Measurements from ENCODE around the gene ANKS1B. TPM values are rescaled to one million over a fixed set of nuclear protein-coding genes. Genes with fewer than 3 reads are reported as not detected.

Gene ANKS1B
- polyA plus RNA-seq, 3 donors, result not detected

DNA sequence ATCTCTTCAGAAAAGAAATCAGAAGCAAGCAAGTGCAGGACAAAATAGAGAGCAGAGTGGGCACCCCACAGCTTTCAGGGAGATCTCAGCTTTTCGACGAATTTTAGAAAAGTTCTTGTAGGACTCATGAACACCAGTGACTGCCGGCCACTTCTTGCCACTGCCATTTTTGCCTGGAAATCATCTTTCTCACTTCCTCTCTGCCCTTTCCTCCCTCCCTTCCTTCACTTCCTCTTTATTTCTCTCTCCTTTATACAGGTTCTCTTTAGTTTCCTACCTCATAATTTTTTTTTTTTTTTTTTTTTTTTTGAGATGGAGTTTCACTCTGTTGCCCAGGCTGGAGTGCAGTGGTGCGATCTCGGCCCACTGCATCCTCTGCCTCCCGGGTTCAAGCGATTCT is 1154.1 kb downstream of the ANKS1B start:
- Mint-ChIP-seq H3K27me3 (ENCODE audit: low read depth in 3 of 3) (peaks cover 1 to 4% (median 1%) of the 10 kb centered on the region in 3 donors), H3K9me3 (peaks cover 0 to 2% (median 0%) of the 10 kb centered on the region in 7 donors), H3K36me3 (no peaks in the 10 kb centered on the region), H3K4me1 (peaks cover 5% of the 10 kb centered on the region), H3K4me3 (peak overlapping the region in 1 of 2 donors; percentile 56), H3K27ac (peak overlapping the region in 1 of 7 donors; percentile 38)
- H3K27me3 ChIP-seq (ENCODE audit: control insufficient read depth in 2 of 2, insufficient read depth in 2 of 2, low read length in 2 of 2), result peaks cover 0 to 6% of the 10 kb centered on the region in 2 donors
- 93% methylated on average over 7 of the region's 7 CpGs for WGBS (ENCODE audit: insufficient coverage)
- H3K9me3 ChIP-seq (replicated peaks in 1 of 2; ENCODE audit: control insufficient read depth in 1 of 2, insufficient read depth in 1 of 2, low read length in 2 of 2), result no peaks in the 10 kb centered on the region
- no peak overlapping the region for H3K27ac ChIP-seq (ENCODE audit: low read depth in 1 of 2, low read length in 2 of 2)
- no peak overlapping the region for H2AFZ ChIP-seq (ENCODE audit: insufficient read depth, low read depth, low read length, poor library complexity, severe bottlenecking)
- H3K4me1 ChIP-seq (ENCODE audit: control insufficient read depth in 1 of 2, insufficient read depth in 2 of 2, low read length in 2 of 2), result no peaks in the 10 kb centered on the region
- no peak for DNase-seq
- no peaks in the 10 kb centered on the region for H3K79me2 ChIP-seq (ENCODE audit: insufficient read depth, low read length)
- intact Hi-C loops (cut with micrococcal nuclease), result no loop called here
- no peaks in the 10 kb centered on the region for H4K20me1 ChIP-seq (ENCODE audit: insufficient read depth, low read length)
- H3K4me3 ChIP-seq (replicated peaks in 1 of 3; ENCODE audit: low read depth in 2 of 3, low read length in 3 of 3), result no peak overlapping the region
- H3K9ac ChIP-seq (ENCODE audit: insufficient read depth, low read length, poor library complexity, severe bottlenecking), result no peak overlapping the region
- TF ChIP-seq, protein P1, sequence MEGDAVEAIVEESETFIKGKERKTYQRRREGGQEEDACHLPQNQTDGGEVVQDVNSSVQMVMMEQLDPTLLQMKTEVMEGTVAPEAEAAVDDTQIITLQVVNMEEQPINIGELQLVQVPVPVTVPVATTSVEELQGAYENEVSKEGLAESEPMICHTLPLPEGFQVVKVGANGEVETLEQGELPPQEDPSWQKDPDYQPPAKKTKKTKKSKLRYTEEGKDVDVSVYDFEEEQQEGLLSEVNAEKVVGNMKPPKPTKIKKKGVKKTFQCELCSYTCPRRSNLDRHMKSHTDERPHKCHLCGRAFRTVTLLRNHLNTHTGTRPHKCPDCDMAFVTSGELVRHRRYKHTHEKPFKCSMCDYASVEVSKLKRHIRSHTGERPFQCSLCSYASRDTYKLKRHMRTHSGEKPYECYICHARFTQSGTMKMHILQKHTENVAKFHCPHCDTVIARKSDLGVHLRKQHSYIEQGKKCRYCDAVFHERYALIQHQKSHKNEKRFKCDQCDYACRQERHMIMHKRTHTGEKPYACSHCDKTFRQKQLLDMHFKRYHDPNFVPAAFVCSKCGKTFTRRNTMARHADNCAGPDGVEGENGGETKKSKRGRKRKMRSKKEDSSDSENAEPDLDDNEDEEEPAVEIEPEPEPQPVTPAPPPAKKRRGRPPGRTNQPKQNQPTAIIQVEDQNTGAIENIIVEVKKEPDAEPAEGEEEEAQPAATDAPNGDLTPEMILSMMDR (IDR thresholded peaks at IDR 0.05), result no peak
- no peaks in the 10 kb centered on the region for H3K36me3 ChIP-seq (replicated peaks in 1 of 2; ENCODE audit: control insufficient read depth in 1 of 2, insufficient read depth in 2 of 2, low read length in 2 of 2)
- no peak overlapping the region for H3K4me2 ChIP-seq (replicated peaks; ENCODE audit: extremely low read depth, low read length, poor library complexity, severe bottlenecking)

DNA sequence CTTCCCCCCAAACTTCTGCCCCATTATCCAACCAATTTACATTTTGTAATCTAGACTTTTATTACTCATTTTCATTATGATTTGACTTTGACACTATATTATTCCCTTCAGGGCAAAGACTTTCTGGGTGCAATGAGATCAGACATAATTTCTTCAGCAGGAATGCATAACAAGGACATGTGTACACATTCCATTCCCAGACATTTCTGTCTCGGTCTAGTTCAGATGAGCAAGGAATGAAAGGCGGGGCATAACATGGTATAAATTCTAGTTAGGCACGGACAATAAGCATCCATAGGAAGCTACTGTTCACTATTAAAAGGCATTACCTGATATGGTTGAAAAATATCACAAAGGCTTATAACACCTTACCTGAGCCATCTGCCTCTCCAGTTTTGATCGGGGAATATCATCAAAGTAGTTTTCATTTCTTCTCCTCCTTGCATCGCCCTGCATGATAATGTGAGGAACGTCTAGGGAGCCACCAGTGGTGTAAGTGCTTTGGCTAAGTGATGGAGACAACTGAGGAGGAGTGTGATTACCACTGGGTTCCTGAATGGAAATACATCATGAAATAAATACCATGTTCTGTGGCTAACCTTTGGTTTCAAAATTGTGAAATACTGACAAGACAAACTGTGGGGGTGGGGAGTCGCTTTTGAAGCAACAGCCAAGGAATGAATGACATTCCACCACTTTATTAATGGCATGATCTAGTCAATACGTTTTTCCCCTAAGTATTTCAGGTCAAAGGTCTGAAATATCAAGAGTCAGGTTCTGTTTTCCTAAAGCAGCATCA is 1155.7 kb downstream of the ANKS1B start:
- intact Hi-C loops (cut with micrococcal nuclease), result no loop called here
- Histone ChIP-seq H3K4me2 (replicated peaks; ENCODE audit: extremely low read depth, low read length, poor library complexity, severe bottlenecking) (no peak overlapping the region), H3K79me2 (ENCODE audit: insufficient read depth, low read length) (no peaks in the 10 kb centered on the region), H3K9me3 (replicated peaks in 1 of 2; ENCODE audit: control insufficient read depth in 1 of 2, insufficient read depth in 1 of 2, low read length in 2 of 2) (no peaks in the 10 kb centered on the region), H3K4me1 (ENCODE audit: control insufficient read depth in 1 of 2, insufficient read depth in 2 of 2, low read length in 2 of 2) (no peaks in the 10 kb centered on the region), H3K36me3 (replicated peaks in 1 of 2; ENCODE audit: control insufficient read depth in 1 of 2, insufficient read depth in 2 of 2, low read length in 2 of 2) (no peaks in the 10 kb centered on the region), H3K27ac (ENCODE audit: low read depth in 1 of 2, low read length in 2 of 2) (no peak overlapping the region), H2AFZ (ENCODE audit: insufficient read depth, low read depth, low read length, poor library complexity, severe bottlenecking) (no peak overlapping the region), H3K9ac (ENCODE audit: insufficient read depth, low read length, poor library complexity, severe bottlenecking) (no peak overlapping the region), H3K4me3 (replicated peaks in 1 of 3; ENCODE audit: low read depth in 2 of 3, low read length in 3 of 3) (no peak overlapping the region), H4K20me1 (ENCODE audit: insufficient read depth, low read length) (no peaks in the 10 kb centered on the region), H3K27me3 (ENCODE audit: control insufficient read depth in 2 of 2, insufficient read depth in 2 of 2, low read length in 2 of 2) (peaks cover 0 to 9% of the 10 kb centered on the region in 2 donors)
- H3K27ac Mint-ChIP-seq, result no peak overlapping the region
- peaks cover 5% of the 10 kb centered on the region for H3K4me1 Mint-ChIP-seq
- TF ChIP-seq, protein P1 (IDR thresholded peaks at IDR 0.05), result no peak
- no peaks in the 10 kb centered on the region for H3K36me3 Mint-ChIP-seq
- peaks cover 0 to 4% (median 1%) of the 10 kb centered on the region in 3 donors for H3K27me3 Mint-ChIP-seq (ENCODE audit: low read depth in 3 of 3)
- no CpG with 5 or more reads among the region's 8 CpGs for WGBS (ENCODE audit: insufficient coverage)
- H3K9me3 Mint-ChIP-seq, result peaks cover 0 to 2% (median 0%) of the 10 kb centered on the region in 7 donors
- DNase-seq, result no peak
- no peak overlapping the region for H3K4me3 Mint-ChIP-seq

Measured in CD14-positive monocyte (primary cell).